Right atrium auricular region (tissue), 2 donors: ENCODE results near the gene TNFRSF11A. TPM values are rescaled to one million over a fixed set of nuclear protein-coding genes. Genes with fewer than 3 reads are reported as not detected.

Experiments used
- DNase-seq: peaks from one replicate; pipeline ENCODE4 v3.0.0-alpha.2; 2019; ENCODE audit warnings: low spot score
- H3K27ac ChIP-seq, 2 donors: fragments of 200-600 bp; sonication (generic); 1 replicate in 1 of 2; 2 replicates in 1 of 2; pipeline ENCODE4 v1.5.1; 2016 to 2019
- H3K27me3 ChIP-seq, 2 donors: fragments of 200-600 bp; sonication (generic); one replicate each; pipeline versions ENCODE4 v1.5.1 to v1.6.0; 2017 to 2019
- H3K36me3 ChIP-seq: fragments of 200-600 bp; sonication (generic); one replicate; pipeline ENCODE4 v1.5.1; 2016
- H3K4me1 ChIP-seq, 2 donors: fragments of 200-600 bp; sonication (generic); one replicate each; pipeline versions ENCODE4 v1.5.1 to v1.6.0; 2017 to 2019
- H3K4me3 ChIP-seq, 2 donors: fragments of 200-600 bp; sonication (generic); 1 replicate in 1 of 2; 2 replicates in 1 of 2; pipeline ENCODE4 v1.5.1; 2017 to 2019; ENCODE audit warnings: mild to moderate bottlenecking in 1 of 2, moderate library complexity in 1 of 2
- H3K9me3 ChIP-seq, 2 donors: fragments of 200-600 bp; sonication (generic); one replicate each; pipeline ENCODE4 v1.5.1; 2019
- CTCF ChIP-seq, 2 donors: fragments of 200-600 bp; sonication (generic); IDR thresholded peaks; one replicate each; pipeline ENCODE4 v1.5.1; 2019; ENCODE audit warnings: antibody characterized with exemption in 2 of 2
- total RNA-seq, 2 donors: library from RNA; depleted of rRNA; stranded (reverse); fragments of >200 nt; gene quantifications; one replicate each; pipeline ENCODE4 v1.1.0, GENCODE V29; 2016

Gene TNFRSF11A
- total RNA-seq, 2 donors from 2014 or later = 0.56 to 1.8 TPM

- no peak for DNase-seq
- no peaks in the 10 kb centered on the region for H3K9me3 ChIP-seq
- H3K27me3 ChIP-seq = no peaks in the 10 kb centered on the region
- no peak overlapping the region for H3K4me3 ChIP-seq
- no peaks in the 10 kb centered on the region for H3K4me1 ChIP-seq
- TF ChIP-seq CTCF (IDR thresholded peaks at IDR 0.05) = no peak
- H3K36me3 ChIP-seq = no peaks in the 10 kb centered on the region
- no peak overlapping the region for H3K27ac ChIP-seq
Observed at GRCh38 chr18:62403120-62403519, 78.0 kb downstream of the TNFRSF11A start.

- Histone ChIP-seq H3K27me3 (no peaks in the 10 kb centered on the region), H3K36me3 (no peaks in the 10 kb centered on the region), H3K4me1 (no peaks in the 10 kb centered on the region), H3K9me3 (no peaks in the 10 kb centered on the region), H3K4me3 (no peak overlapping the region), H3K27ac (no peak overlapping the region)
- no peak for DNase-seq
- no peak for TF ChIP-seq CTCF (IDR thresholded peaks at IDR 0.05)
Observed at GRCh38 chr18:62404881-62405280, 79.8 kb downstream of the TNFRSF11A start.

GRCh38 chr18:62407660-62408059 lies 82.5 kb downstream of the TNFRSF11A start:
- Histone ChIP-seq H3K27me3 (no peaks in the 10 kb centered on the region), H3K36me3 (no peaks in the 10 kb centered on the region), H3K9me3 (no peaks in the 10 kb centered on the region), H3K4me3 (no peak overlapping the region), H3K27ac (no peak overlapping the region), H3K4me1 (no peaks in the 10 kb centered on the region)
- no peak for DNase-seq
- no peak for TF ChIP-seq CTCF (IDR thresholded peaks at IDR 0.05)

- H3K4me3 ChIP-seq = no peak overlapping the region
- DNase-seq = no peak
- no peaks in the 10 kb centered on the region for H3K4me1 ChIP-seq
- no peak overlapping the region for H3K27ac ChIP-seq
- no peaks in the 10 kb centered on the region for H3K27me3 ChIP-seq
- no peaks in the 10 kb centered on the region for H3K36me3 ChIP-seq
- TF ChIP-seq CTCF (IDR thresholded peaks at IDR 0.05) = no peak
- no peaks in the 10 kb centered on the region for H3K9me3 ChIP-seq
Observed at GRCh38 chr18:62409821-62410220, 84.7 kb downstream of the TNFRSF11A start.

GRCh38 chr18:62412231-62412979 lies 87.3 kb downstream of the TNFRSF11A start:
- no peaks in the 10 kb centered on the region for H3K4me1 ChIP-seq
- no peak overlapping the region for H3K4me3 ChIP-seq
- no peak overlapping the region for H3K27ac ChIP-seq
- no peaks in the 10 kb centered on the region for H3K36me3 ChIP-seq
- H3K27me3 ChIP-seq = no peaks in the 10 kb centered on the region
- no peak for TF ChIP-seq CTCF (IDR thresholded peaks at IDR 0.05)
- DNase-seq = no peak
- H3K9me3 ChIP-seq = no peaks in the 10 kb centered on the region

GRCh38 chr18:62413206-62413605 lies 88.1 kb downstream of the TNFRSF11A start:
- Histone ChIP-seq H3K4me1 (no peaks in the 10 kb centered on the region), H3K36me3 (no peaks in the 10 kb centered on the region), H3K4me3 (no peak overlapping the region), H3K27me3 (no peaks in the 10 kb centered on the region), H3K9me3 (no peaks in the 10 kb centered on the region), H3K27ac (no peak overlapping the region)
- no peak for TF ChIP-seq CTCF (IDR thresholded peaks at IDR 0.05)
- DNase-seq = no peak
